Measurements from ENCODE around the gene COQ3.

DNA sequence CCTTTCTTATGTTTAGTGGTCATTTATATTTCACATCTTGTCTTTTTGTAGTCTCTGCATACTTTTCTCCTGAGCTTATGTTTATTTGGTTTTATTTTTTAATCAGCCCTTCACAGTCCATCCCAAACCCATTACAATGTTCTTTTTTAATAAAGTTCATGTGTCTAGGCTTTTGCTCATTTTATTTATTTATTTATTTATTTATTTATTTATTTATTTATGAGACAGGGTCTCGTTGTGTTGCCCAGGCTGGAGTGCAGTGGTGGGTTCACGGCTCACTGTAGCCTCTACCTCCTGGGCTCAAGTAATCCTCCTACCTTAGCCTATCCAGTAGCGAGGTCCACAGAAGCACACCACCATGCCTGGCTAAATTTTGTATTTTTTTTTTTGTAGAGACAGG, 3.1 kb downstream of the COQ3 start:
- TF ChIP-seq, protein P1, sequence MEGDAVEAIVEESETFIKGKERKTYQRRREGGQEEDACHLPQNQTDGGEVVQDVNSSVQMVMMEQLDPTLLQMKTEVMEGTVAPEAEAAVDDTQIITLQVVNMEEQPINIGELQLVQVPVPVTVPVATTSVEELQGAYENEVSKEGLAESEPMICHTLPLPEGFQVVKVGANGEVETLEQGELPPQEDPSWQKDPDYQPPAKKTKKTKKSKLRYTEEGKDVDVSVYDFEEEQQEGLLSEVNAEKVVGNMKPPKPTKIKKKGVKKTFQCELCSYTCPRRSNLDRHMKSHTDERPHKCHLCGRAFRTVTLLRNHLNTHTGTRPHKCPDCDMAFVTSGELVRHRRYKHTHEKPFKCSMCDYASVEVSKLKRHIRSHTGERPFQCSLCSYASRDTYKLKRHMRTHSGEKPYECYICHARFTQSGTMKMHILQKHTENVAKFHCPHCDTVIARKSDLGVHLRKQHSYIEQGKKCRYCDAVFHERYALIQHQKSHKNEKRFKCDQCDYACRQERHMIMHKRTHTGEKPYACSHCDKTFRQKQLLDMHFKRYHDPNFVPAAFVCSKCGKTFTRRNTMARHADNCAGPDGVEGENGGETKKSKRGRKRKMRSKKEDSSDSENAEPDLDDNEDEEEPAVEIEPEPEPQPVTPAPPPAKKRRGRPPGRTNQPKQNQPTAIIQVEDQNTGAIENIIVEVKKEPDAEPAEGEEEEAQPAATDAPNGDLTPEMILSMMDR (IDR thresholded peaks at IDR 0.05) = no peak
- TF ChIP-seq POLR2A (IDR thresholded peaks at IDR 0.05; ENCODE audit: low read depth) = no peak

Data from esophagus muscularis mucosa (tissue), 3 donors.